Measurements from ENCODE around the gene MAML2.

Gene MAML2

DNA sequence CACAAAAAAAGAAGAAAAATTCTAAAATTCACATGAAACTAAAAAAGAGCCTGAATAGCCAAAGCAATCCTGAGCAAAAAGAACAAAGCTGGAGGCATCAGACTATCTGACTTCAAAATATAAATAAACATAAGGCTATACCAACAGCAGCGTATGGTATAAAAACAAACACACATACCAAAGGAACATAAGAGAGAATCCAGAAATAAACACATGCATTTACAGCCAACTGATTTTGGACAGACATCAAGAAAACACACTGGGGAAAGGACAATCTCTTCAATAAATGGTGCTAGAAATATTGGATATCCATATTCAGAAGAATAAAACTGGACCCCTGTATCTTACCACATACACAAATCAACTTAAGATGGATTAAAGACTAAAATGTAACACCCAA lies 416.3 kb downstream of the MAML2 start:
- TF ChIP-seq POLR2AphosphoS5 (IDR thresholded peaks at IDR 0.05; ENCODE audit: low read depth, low read length) = no peak
- TF ChIP-seq TAF1 (IDR thresholded peaks at IDR 0.05; ENCODE audit: borderline replicate concordance, low read depth, low read length) = no peak
- no peak for TF ChIP-seq POLR2A (IDR thresholded peaks at IDR 0.05; ENCODE audit: low read depth, low read length)
- FAIRE-seq (no peak), DNase-seq (ENCODE audit: insufficient read length) (no peak)

All from GM12892 (cell line).